ENCODE results near the gene ABTB1.
"Not testable (repeated sequence)": the region's sequence is repeated elsewhere in the genome, so short reads cannot be mapped to it uniquely, and the experiment has no call there.

Gene ABTB1

GRCh38 chr3:127647845-127648204 lies 24.9 kb upstream of the ABTB1 start:
- no peak for DNase-seq (ENCODE audit: low read depth in 3 of 3)

- DNase-seq (ENCODE audit: low read depth in 3 of 3) = no peak
Measured at GRCh38 chr3:127650236-127650635, 22.5 kb upstream of the ABTB1 start.

- no peak for DNase-seq (ENCODE audit: low read depth in 3 of 3)
Measured at GRCh38 chr3:127651516-127652172, 21.1 kb upstream of the ABTB1 start.

- DNase-seq (ENCODE audit: low read depth in 3 of 3) = no peak
Measured at GRCh38 chr3:127652246-127652995, 20.3 kb upstream of the ABTB1 start.

GRCh38 chr3:127654374-127654773 lies 18.4 kb upstream of the ABTB1 start:
- no peak for DNase-seq (ENCODE audit: low read depth in 3 of 3)

GRCh38 chr3:127654993-127655392 lies 17.8 kb upstream of the ABTB1 start:
- not testable (repeated sequence) for DNase-seq (ENCODE audit: low read depth in 3 of 3)

- no peak for DNase-seq (ENCODE audit: low read depth in 3 of 3)
Measured at GRCh38 chr3:127655641-127656040, 17.1 kb upstream of the ABTB1 start.

- DNase-seq (ENCODE audit: low read depth in 3 of 3) = no peak
Measured at GRCh38 chr3:127656906-127657305, 15.8 kb upstream of the ABTB1 start.

GRCh38 chr3:127658234-127658633 lies 14.5 kb upstream of the ABTB1 start:
- no peak for DNase-seq (ENCODE audit: low read depth in 3 of 3)

- DNase-seq (ENCODE audit: low read depth in 3 of 3) = no peak
Measured at GRCh38 chr3:127660621-127661251, 12.0 kb upstream of the ABTB1 start.

- no peak for DNase-seq (ENCODE audit: low read depth in 3 of 3)
Measured at GRCh38 chr3:127661600-127661999, 11.2 kb upstream of the ABTB1 start.

GRCh38 chr3:127662001-127662469 lies 10.7 kb upstream of the ABTB1 start:
- DNase-seq (ENCODE audit: low read depth in 3 of 3) = no peak

- no peak for DNase-seq (ENCODE audit: low read depth in 3 of 3)
Measured at GRCh38 chr3:127663151-127663550, 9.6 kb upstream of the ABTB1 start.

GRCh38 chr3:127665165-127665564 lies 7.6 kb upstream of the ABTB1 start:
- no peak for DNase-seq (ENCODE audit: low read depth in 3 of 3)

GRCh38 chr3:127665586-127665985 lies 7.2 kb upstream of the ABTB1 start:
- DNase-seq (ENCODE audit: low read depth in 3 of 3) = no peak

GRCh38 chr3:127666676-127667075 lies 6.1 kb upstream of the ABTB1 start:
- no peak for DNase-seq (ENCODE audit: low read depth in 3 of 3)

GRCh38 chr3:127667119-127667681 lies 5.6 kb upstream of the ABTB1 start:
- DNase-seq (ENCODE audit: low read depth in 3 of 3) = no peak

GRCh38 chr3:127668906-127669305 lies 3.8 kb upstream of the ABTB1 start:
- no peak for DNase-seq (ENCODE audit: low read depth in 3 of 3)

GRCh38 chr3:127669541-127670228 lies 3.1 kb upstream of the ABTB1 start:
- DNase-seq (ENCODE audit: low read depth in 3 of 3) = no peak

GRCh38 chr3:127670229-127670559 lies 2.6 kb upstream of the ABTB1 start:
- no peak for DNase-seq (ENCODE audit: low read depth in 3 of 3)

- no peak for DNase-seq (ENCODE audit: low read depth in 3 of 3)
Measured at GRCh38 chr3:127670761-127671522, 1.8 kb upstream of the ABTB1 start.
